Liver (tissue), 9 donors: Measurements from ENCODE around the gene IQUB. TPM values are rescaled to one million over a fixed set of nuclear protein-coding genes. Genes with fewer than 3 reads are reported as not detected.
"Not testable (repeated sequence)": the region's sequence is repeated elsewhere in the genome, so short reads cannot be mapped to it uniquely, and the experiment has no call there.

Experiments
- DNase-seq: peaks from one replicate; pipeline ENCODE4 v3.0.0-alpha.2; 2017; ENCODE audit warnings: low spot score
- H3K27ac ChIP-seq, 2 donors: one replicate each; pipeline ENCODE4 v1.7.0; 2013; ENCODE audit warnings: inconsistent platforms in 2 of 2, low read length in 2 of 2, control low read depth in 1 of 2, low read depth in 1 of 2, mild to moderate bottlenecking in 1 of 2
- H3K27me3 ChIP-seq, 4 donors: one replicate each; pipeline versions ENCODE4 v1.6.1 to v1.7.0; 2013; ENCODE audit warnings: low read length in 3 of 4, inconsistent platforms in 1 of 4, mild to moderate bottlenecking in 1 of 4, moderate library complexity in 1 of 4; ENCODE audit not compliant: control insufficient read depth in 4 of 4, insufficient read depth in 4 of 4
- H3K36me3 ChIP-seq, 4 donors: one replicate each; pipeline versions ENCODE4 v1.6.1 to v1.7.0; 2013; ENCODE audit warnings: low read length in 3 of 4, mild to moderate bottlenecking in 3 of 4, low read depth in 1 of 4, moderate library complexity in 1 of 4; ENCODE audit not compliant: control insufficient read depth in 4 of 4, insufficient read depth in 3 of 4
- H3K4me1 ChIP-seq, 4 donors: one replicate each; pipeline versions ENCODE4 v1.6.1 to v1.7.0; 2013; ENCODE audit warnings: low read length in 3 of 4, mild to moderate bottlenecking in 3 of 4, moderate library complexity in 1 of 4; ENCODE audit not compliant: control insufficient read depth in 4 of 4, insufficient read depth in 4 of 4
- H3K4me3 ChIP-seq, 3 donors: one replicate each; pipeline versions ENCODE4 v1.6.1 to v1.7.0; 2013; ENCODE audit warnings: low read length in 3 of 3, control low read depth in 1 of 3, low read depth in 1 of 3, mild to moderate bottlenecking in 1 of 3
- H3K9ac ChIP-seq, 2 donors: one replicate each; pipeline ENCODE4 v1.7.0; 2013; ENCODE audit warnings: low read length in 2 of 2, mild to moderate bottlenecking in 2 of 2, moderate library complexity in 2 of 2, control low read depth in 1 of 2, low read depth in 1 of 2
- H3K9me3 ChIP-seq, 4 donors: one replicate each; pipeline versions ENCODE4 v1.6.1 to v1.7.0; 2013; ENCODE audit warnings: low read length in 3 of 4; ENCODE audit not compliant: control insufficient read depth in 4 of 4
- FOXA1 ChIP-seq: IDR thresholded peaks from 2 replicates; pipeline ENCODE4 v1.6.1; 2016; ENCODE audit warnings: antibody characterized with exemption
- FOXA2 ChIP-seq: IDR thresholded peaks from 2 replicates; pipeline ENCODE4 v1.6.1; 2016; ENCODE audit warnings: antibody characterized with exemption
- GABPA ChIP-seq, 2 donors: IDR thresholded peaks in 1 of 2; conservative IDR thresholded peaks in 1 of 2; 2 replicates each; pipeline ENCODE4 v1.6.1; 2016; ENCODE audit warnings: antibody characterized with exemption in 2 of 2, mild to moderate bottlenecking in 1 of 2, moderate library complexity in 1 of 2
- HNF4A ChIP-seq, 2 donors: conservative IDR thresholded peaks; 2 replicates each; pipeline ENCODE4 v1.6.1; 2016; ENCODE audit warnings: antibody characterized with exemption in 2 of 2, mild to moderate bottlenecking in 2 of 2
- RXRA ChIP-seq, 2 donors: IDR thresholded peaks; 2 replicates each; pipeline ENCODE4 v1.6.1; 2017 to 2018; ENCODE audit warnings: antibody characterized with exemption in 2 of 2, mild to moderate bottlenecking in 1 of 2
- SP1 ChIP-seq: IDR thresholded peaks from 2 replicates; pipeline ENCODE4 v1.6.1; 2018; ENCODE audit warnings: antibody characterized with exemption, mild to moderate bottlenecking
- TAF1 ChIP-seq: conservative IDR thresholded peaks from 2 replicates; pipeline ENCODE4 v1.6.1; 2016; ENCODE audit warnings: antibody characterized with exemption, mild to moderate bottlenecking
- YY1 ChIP-seq: IDR thresholded peaks from 2 replicates; pipeline ENCODE4 v1.6.1; 2016; ENCODE audit warnings: antibody characterized with exemption, mild to moderate bottlenecking
- WGBS: extraction: QIAGEN DNeasy Blood & Tissue Kit; methylation state at CpG from one replicate; pipeline ENCODE4 v1.1.7; 2013; 5-methylcytosine and 5-hydroxymethylcytosine counted together
- polyA plus RNA-seq, 2 donors: library from polyadenylated mRNA; stranded (reverse) in 1 of 2; unstranded in 1 of 2; fragments of 200-250 nt in 1 of 2; fragments of >200 nt in 1 of 2; fragmentation: Nextera tagmentation in 1 of 2; extraction: Ambion mirVana in 1 of 2; gene quantifications; one replicate each; pipeline versions ENCODE4 v1.2.1 to v1.2.3, GENCODE V29; 2013 to 2015
- total RNA-seq, 2 donors: library from RNA; depleted of rRNA; stranded (reverse); fragments of >200 nt; gene quantifications; one replicate each; pipeline ENCODE4 v1.2.3, GENCODE V29; 2014
- TF ChIP-seq, protein P1 (sequence below): IDR thresholded peaks from 2 replicates; pipeline ENCODE4 v1.6.1; 2016; ENCODE audit warnings: antibody characterized with exemption
- TF ChIP-seq, protein P2 (sequence below): IDR thresholded peaks from 2 replicates; pipeline ENCODE4 v1.6.1; 2016; ENCODE audit warnings: antibody characterized with exemption
- TF ChIP-seq, protein P3 (sequence below): fragments of 150-350 bp; IDR thresholded peaks from 2 replicates; pipeline ENCODE4 v1.5.1; 2017; ENCODE audit warnings: improper control_type of control experiment, low read depth, low read length; ENCODE audit not compliant: missing input control
- donor health status: healthy.
- donor health status: healthy.
- donor health status: healthy.
- donor health status: healthy.
- donor health status: healthy.

Gene IQUB
- total and polyA plus RNA-seq, 4 donors, result 0.03 to 0.25 (median 0.09) TPM

DNA sequence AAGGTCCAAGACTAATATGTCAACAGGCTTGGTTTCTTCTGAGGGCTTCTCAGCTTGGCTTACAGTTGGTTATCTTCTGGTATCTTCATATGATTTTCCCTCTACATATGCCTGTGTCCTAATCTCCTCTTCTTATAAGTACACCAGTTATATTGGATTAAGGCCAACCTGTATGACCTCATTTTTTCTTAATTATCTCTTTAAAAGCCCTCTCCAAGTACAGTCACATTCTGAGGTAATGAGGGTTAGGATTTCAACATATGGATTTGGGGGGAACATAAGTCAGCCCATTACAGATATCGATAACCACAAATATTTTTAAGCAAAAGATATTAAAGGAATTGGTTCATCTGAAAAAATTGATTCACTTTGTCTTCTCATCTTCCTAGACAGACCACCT lies 49.2 kb downstream of the IQUB start (continued):
- TF ChIP-seq RXRA (IDR thresholded peaks at IDR 0.05) (no peak), YY1 (no peak), SP1 (no peak)
- TF ChIP-seq, protein P1, sequence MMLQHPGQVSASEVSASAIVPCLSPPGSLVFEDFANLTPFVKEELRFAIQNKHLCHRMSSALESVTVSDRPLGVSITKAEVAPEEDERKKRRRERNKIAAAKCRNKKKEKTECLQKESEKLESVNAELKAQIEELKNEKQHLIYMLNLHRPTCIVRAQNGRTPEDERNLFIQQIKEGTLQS, result no peak

DNA sequence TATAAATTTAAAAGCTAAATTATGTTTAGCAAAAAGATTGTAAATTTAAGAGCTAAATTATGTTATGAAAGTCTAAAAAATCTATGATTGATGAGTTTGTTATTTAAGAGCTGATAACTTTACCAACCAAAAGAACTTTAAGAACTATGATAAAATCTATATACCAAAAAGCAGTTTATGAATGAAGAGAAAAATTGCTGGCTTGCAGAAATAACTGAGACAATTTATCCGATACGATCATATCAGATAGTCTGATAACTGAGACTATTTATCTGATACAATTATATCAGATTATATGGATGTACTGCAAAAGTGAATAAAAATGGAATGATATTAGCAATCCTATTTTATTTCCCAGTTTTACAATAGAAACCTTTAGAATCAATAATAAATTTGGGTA lies 50.2 kb downstream of the IQUB start:
- Histone ChIP-seq H3K9ac (no peak overlapping the region), H3K27ac (no peak overlapping the region), H3K4me3 (no peak overlapping the region), H3K4me1 (no peaks in the 10 kb centered on the region), H3K36me3 (no peaks in the 10 kb centered on the region), H3K9me3 (no peaks in the 10 kb centered on the region), H3K27me3 (no peaks in the 10 kb centered on the region)
- 92% methylated on average over 2 of the region's 2 CpGs for WGBS
- no peak for TF ChIP-seq SP1
- TF ChIP-seq, protein P1, result no peak
- no peak for TF ChIP-seq FOXA1
- TF ChIP-seq TAF1, result no peak
- no peak for TF ChIP-seq FOXA2
- TF ChIP-seq, protein P2, sequence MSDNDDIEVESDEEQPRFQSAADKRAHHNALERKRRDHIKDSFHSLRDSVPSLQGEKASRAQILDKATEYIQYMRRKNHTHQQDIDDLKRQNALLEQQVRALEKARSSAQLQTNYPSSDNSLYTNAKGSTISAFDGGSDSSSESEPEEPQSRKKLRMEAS, result no peak
- no peak for TF ChIP-seq HNF4A (conservative IDR thresholded peaks at IDR 0.05)
- TF ChIP-seq GABPA (IDR thresholded peaks at IDR 0.05 in 1 of 2, conservative IDR thresholded peaks at IDR 0.05 in 1 of 2), result no peak
- no peak for TF ChIP-seq YY1
- no peak for TF ChIP-seq RXRA (IDR thresholded peaks at IDR 0.05)
- TF ChIP-seq, protein P3, sequence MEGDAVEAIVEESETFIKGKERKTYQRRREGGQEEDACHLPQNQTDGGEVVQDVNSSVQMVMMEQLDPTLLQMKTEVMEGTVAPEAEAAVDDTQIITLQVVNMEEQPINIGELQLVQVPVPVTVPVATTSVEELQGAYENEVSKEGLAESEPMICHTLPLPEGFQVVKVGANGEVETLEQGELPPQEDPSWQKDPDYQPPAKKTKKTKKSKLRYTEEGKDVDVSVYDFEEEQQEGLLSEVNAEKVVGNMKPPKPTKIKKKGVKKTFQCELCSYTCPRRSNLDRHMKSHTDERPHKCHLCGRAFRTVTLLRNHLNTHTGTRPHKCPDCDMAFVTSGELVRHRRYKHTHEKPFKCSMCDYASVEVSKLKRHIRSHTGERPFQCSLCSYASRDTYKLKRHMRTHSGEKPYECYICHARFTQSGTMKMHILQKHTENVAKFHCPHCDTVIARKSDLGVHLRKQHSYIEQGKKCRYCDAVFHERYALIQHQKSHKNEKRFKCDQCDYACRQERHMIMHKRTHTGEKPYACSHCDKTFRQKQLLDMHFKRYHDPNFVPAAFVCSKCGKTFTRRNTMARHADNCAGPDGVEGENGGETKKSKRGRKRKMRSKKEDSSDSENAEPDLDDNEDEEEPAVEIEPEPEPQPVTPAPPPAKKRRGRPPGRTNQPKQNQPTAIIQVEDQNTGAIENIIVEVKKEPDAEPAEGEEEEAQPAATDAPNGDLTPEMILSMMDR, result no peak
- DNase-seq, result no peak

DNA sequence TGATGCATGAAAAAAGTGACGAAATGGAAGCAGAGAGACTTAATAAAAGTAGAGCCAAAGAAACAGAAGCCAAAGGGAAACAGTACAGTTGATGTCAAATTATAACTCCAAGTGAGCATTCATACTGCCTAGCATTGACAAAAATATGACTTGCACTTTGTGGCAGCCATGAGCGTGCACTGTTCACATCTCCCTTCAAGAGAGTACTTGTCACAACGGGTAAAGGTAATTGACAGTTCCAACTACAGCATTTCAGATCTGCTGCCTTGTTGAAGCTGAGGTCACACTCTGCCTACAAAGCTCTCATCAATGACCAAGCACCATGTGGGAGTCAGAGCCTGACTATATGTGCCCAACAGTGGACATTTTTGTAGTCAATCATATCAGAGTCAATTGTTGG lies 54.3 kb downstream of the IQUB start:
- WGBS, result 80% methylated on average over 3 of the region's 3 CpGs
- no peak for TF ChIP-seq HNF4A (conservative IDR thresholded peaks at IDR 0.05)
- no peak overlapping the region for H3K9ac ChIP-seq
- no peak for DNase-seq
- H3K27ac ChIP-seq, result no peak overlapping the region
- H3K9me3 ChIP-seq, result no peaks in the 10 kb centered on the region
- H3K4me3 ChIP-seq, result no peak overlapping the region
- H3K27me3 ChIP-seq, result no peaks in the 10 kb centered on the region
- no peaks in the 10 kb centered on the region for H3K4me1 ChIP-seq
- no peaks in the 10 kb centered on the region for H3K36me3 ChIP-seq

DNA sequence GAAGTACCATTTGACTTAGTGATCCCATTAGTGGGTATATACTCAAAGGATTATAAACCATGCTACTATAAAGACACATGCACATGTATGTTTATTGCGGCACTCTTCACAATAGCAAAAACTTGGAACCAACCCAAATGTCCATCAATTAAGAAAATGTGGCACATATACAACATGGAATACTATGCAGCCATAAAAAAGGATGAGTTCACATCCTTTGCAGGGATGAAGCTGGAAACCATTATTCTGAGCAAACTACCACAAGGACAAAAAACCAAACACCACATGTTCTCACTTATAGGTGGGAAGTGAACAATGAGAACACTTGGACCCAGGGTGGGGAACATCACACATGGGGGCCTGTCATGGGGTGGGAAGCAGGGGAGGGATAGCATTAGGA lies 56.3 kb downstream of the IQUB start:
- not testable (repeated sequence) for H3K4me3 ChIP-seq, H3K9me3 ChIP-seq, H3K9ac ChIP-seq, H3K36me3 ChIP-seq, DNase-seq, H3K27me3 ChIP-seq, H3K4me1 ChIP-seq, H3K27ac ChIP-seq
- WGBS, result 95% methylated on average over 1 of the region's 1 CpG
